ENCODE results near the gene GLDN. TPM values are rescaled to one million over a fixed set of nuclear protein-coding genes. Genes with fewer than 3 reads are reported as not detected.

Gene GLDN
- total RNA-seq, 4 donors from 2014 or later: 0.44 to 4.7 (median 0.75) TPM

DNA sequence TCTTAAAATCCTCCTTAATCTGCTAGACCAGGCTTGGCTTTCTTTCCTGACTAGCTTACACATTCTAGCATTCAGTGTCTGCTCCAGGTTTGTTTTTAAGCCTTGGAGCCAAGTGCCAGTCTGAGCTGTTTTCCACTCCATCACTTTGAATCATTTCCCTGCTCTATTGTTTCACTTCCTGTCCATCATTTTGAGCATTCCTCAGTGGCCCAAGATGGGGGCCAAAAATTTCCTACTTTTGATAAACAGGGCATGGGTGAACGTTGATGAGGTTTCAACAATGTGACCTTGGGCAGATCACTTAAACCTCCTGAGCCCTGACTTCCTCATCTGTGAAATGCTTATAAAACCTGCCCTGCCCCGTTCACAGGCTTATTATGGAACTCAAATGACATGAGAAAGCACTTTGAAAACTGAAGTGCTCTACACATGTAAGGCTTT, 7.4 kb upstream of the GLDN start:
- H3K27me3 ChIP-seq: no peaks in the 10 kb centered on the region
- TF ChIP-seq, protein P1, sequence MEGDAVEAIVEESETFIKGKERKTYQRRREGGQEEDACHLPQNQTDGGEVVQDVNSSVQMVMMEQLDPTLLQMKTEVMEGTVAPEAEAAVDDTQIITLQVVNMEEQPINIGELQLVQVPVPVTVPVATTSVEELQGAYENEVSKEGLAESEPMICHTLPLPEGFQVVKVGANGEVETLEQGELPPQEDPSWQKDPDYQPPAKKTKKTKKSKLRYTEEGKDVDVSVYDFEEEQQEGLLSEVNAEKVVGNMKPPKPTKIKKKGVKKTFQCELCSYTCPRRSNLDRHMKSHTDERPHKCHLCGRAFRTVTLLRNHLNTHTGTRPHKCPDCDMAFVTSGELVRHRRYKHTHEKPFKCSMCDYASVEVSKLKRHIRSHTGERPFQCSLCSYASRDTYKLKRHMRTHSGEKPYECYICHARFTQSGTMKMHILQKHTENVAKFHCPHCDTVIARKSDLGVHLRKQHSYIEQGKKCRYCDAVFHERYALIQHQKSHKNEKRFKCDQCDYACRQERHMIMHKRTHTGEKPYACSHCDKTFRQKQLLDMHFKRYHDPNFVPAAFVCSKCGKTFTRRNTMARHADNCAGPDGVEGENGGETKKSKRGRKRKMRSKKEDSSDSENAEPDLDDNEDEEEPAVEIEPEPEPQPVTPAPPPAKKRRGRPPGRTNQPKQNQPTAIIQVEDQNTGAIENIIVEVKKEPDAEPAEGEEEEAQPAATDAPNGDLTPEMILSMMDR (IDR thresholded peaks at IDR 0.05 in 4 of 5, conservative IDR thresholded peaks at IDR 0.05 in 1 of 5): no peak
- no peak for TF ChIP-seq POLR2A (IDR thresholded peaks at IDR 0.05)
- H3K9me3 ChIP-seq: no peaks in the 10 kb centered on the region
- H3K27ac ChIP-seq: no peak overlapping the region
- in situ Hi-C loops (cut with MboI; ENCODE audit: low sequenced_read_pairs in 4 of 4) (no loop called here), intact Hi-C loops (cut with DNase I; ENCODE audit: low total_unique reads) (loop anchor here (10.0 kb wide), 1 partner anchor 49 kb away; no protein-coding TSS in a partner anchor)
- no peaks in the 10 kb centered on the region for H3K36me3 ChIP-seq
- H3K4me3 ChIP-seq: no peak overlapping the region
- ATAC-seq (no peak), DNase-seq (no peak)
- H3K4me1 ChIP-seq: peaks cover 0 to 5% of the 10 kb centered on the region in 2 donors

DNA sequence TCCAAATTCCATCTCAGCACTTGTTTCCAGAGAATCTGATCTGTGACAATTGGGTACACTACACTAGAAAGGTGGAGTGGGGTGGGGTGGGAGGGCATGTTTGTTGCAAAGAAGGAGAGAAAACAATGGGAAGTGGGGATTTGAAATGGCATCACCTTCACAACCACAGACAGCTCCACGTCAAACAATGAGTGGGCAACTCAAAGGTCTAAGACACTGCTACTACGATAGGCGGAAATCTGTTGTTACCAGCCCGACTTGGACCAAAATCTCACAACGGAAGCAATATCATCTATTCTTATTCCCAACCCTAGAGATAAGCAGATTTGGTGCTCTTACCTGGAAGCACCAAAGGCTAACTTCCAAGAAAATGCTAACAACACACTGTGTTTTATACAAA, 6.4 kb upstream of the GLDN start:
- no peaks in the 10 kb centered on the region for H3K36me3 ChIP-seq
- intact Hi-C loops (cut with DNase I; ENCODE audit: low total_unique reads): loop anchor here (10.0 kb wide), 1 partner anchor 50 kb away; no protein-coding TSS in a partner anchor
- in situ Hi-C loops (cut with MboI; ENCODE audit: low sequenced_read_pairs in 4 of 4): no loop called here
- no peak overlapping the region for H3K27ac ChIP-seq
- H3K9me3 ChIP-seq: no peaks in the 10 kb centered on the region
- ATAC-seq (no peak), DNase-seq (no peak)
- peaks cover 0 to 5% of the 10 kb centered on the region in 2 donors for H3K4me1 ChIP-seq
- H3K27me3 ChIP-seq: no peaks in the 10 kb centered on the region
- H3K4me3 ChIP-seq: no peak overlapping the region
- no peak for TF ChIP-seq POLR2A (IDR thresholded peaks at IDR 0.05)
- TF ChIP-seq, protein P1 (IDR thresholded peaks at IDR 0.05 in 4 of 5, conservative IDR thresholded peaks at IDR 0.05 in 1 of 5): no peak

DNA sequence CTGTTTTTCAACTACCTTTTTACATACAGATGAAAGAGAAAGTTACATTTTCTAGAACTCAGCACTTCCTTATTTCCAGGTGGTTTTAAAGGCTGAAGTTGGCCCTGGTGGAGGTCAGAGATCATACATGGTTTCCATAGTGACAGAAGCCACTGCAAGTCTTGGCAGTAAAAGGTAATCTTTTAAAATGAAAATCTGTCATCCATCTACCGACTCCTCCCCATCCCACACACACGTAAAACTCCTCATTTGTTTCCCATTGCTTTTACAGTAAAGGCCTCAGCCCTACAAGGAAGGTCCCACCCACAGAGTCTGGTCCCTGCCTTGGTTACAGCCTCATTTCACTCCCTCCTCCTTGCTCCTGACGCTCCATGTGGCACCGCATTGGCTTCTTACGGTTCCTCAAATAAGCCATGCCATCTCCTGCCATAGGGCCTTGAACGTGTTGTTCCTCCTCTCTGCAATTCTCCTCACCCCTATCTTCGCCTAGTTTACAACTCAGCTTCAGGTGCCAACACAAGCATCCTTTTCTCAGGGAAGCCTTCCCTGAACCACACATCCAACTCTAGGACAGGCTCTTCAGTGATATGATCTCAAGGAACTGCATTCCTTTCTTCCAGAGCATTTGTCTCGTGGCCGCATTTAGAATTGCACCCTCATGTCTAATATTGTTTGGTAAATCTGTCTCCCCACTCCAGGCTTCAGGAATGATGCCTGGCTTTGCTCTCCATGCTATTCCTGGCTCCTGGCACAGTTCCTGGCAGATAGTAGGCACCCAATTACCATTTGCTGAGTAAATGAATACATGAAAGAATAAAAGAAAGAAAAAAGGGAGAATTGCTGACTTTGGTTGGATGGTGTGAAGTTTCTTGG, 5.7 kb upstream of the GLDN start:
- TF ChIP-seq POLR2A (IDR thresholded peaks at IDR 0.05): no peak
- TF ChIP-seq, protein P1 (IDR thresholded peaks at IDR 0.05 in 4 of 5, conservative IDR thresholded peaks at IDR 0.05 in 1 of 5): no peak
- intact Hi-C loops (cut with DNase I; ENCODE audit: low total_unique reads): loop anchor here (10.0 kb wide), 1 partner anchor 51 kb away; no protein-coding TSS in a partner anchor
- Histone ChIP-seq H3K27me3 (no peaks in the 10 kb centered on the region), H3K36me3 (no peaks in the 10 kb centered on the region), H3K9me3 (no peaks in the 10 kb centered on the region), H3K4me3 (no peak overlapping the region), H3K27ac (no peak overlapping the region), H3K4me1 (peaks cover 0 to 5% of the 10 kb centered on the region in 2 donors)
- in situ Hi-C loops (cut with MboI; ENCODE audit: low sequenced_read_pairs in 4 of 4): no loop called here
- no peak for DNase-seq
- no peak for ATAC-seq

DNA sequence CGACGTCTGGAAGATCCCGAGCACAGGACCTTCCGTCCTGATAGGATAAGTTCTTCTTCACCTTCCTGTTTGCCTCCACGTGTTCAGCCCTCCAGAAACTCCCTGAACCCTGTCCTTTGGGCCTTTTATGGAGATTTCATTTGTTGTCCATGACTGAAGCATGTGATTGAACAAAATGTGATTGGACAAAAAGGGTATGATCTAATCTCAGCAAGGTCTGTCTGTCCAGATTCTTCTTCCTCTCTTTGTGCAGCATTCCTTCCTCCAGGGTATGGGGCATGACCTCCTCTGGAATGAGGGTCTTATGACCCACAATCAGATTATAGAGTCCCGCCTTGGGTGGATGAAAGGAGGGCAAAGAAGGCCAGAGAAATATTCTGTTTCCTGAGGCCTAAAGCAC, 3.0 kb upstream of the GLDN start, which contains the start of gene CYP19A1:
TSS of gene CYP19A1 (minus strand) at position 101 of the 400 bp plus-strand sequence. CDS start 95,684 bp downstream, outside the sequence.
- no peak for DNase-seq
- H3K36me3 ChIP-seq: no peaks in the 10 kb centered on the region
- H3K9me3 ChIP-seq: no peaks in the 10 kb centered on the region
- no peak for ATAC-seq
- peaks cover 0 to 5% of the 10 kb centered on the region in 2 donors for H3K4me1 ChIP-seq
- H3K4me3 ChIP-seq: no peak within 1 kb of the TSS
- no peak within 1 kb of the TSS for H3K27ac ChIP-seq
- no peak for TF ChIP-seq POLR2A (IDR thresholded peaks at IDR 0.05)
- TF ChIP-seq, protein P1 (IDR thresholded peaks at IDR 0.05 in 4 of 5, conservative IDR thresholded peaks at IDR 0.05 in 1 of 5): no peak
- intact Hi-C loops (cut with DNase I; ENCODE audit: low total_unique reads): loop anchor here (10.0 kb wide), 1 partner anchor 54 kb away; no protein-coding TSS in a partner anchor
- H3K27me3 ChIP-seq: no peaks in the 10 kb centered on the region
- in situ Hi-C loops (cut with MboI; ENCODE audit: low sequenced_read_pairs in 4 of 4): no loop called here
